ENCODE data around the gene CTSE. TPM values are rescaled to one million over a fixed set of nuclear protein-coding genes. Genes with fewer than 3 reads are reported as not detected.

Gene CTSE
- total and polyA plus RNA-seq, 2 of the 13 experiments (the other 11 are each of a cell fraction or from before 2014, with no cell fraction given) = 0.50 to 0.69 TPM

- TF ChIP-seq ZNF609 (CRISPR knock-in tag; IDR thresholded peaks at IDR 0.05; ENCODE audit: borderline replicate concordance) = no peak
- no peak for TF ChIP-seq BCL3 (CRISPR knock-in tag; IDR thresholded peaks at IDR 0.05)
- no peak for TF ChIP-seq HDAC6 (IDR thresholded peaks at IDR 0.05; ENCODE audit: low read depth, low read length)
- TF ChIP-seq XRCC5 (optimal IDR thresholded peaks at IDR 0.05; ENCODE audit: low read length) = no peak
- TF ChIP-seq IRF9 (CRISPR knock-in tag; IDR thresholded peaks at IDR 0.05; ENCODE audit: borderline replicate concordance) = no peak
- no peak for TF ChIP-seq HNRNPK (IDR thresholded peaks at IDR 0.05; ENCODE audit: low read depth, low read length, poor library complexity, severe bottlenecking)
- TF ChIP-seq REL (CRISPR knock-in tag; conservative IDR thresholded peaks at IDR 0.05) = no peak
- no peak for TF ChIP-seq PCBP2 (optimal IDR thresholded peaks at IDR 0.05; ENCODE audit: low read depth, low read length, poor library complexity, severe bottlenecking)
- no peak for TF ChIP-seq TIGD3 (CRISPR knock-in tag; IDR thresholded peaks at IDR 0.05; ENCODE audit: borderline replicate concordance)
These were observed 33.9 kb downstream of the CTSE start (continued) for GRCh38 chr1:205989786-205990185.

Data from HepG2 (cell line).